GM21381 (cell line): ENCODE measurements around the gene COL15A1.

Experiments used
- ATAC-seq: cut with Tn5 transposase; IDR thresholded peaks from one replicate; pipeline ENCODE4 v1.9.1; 2021; ENCODE audit warnings: mild to moderate bottlenecking, moderate library complexity; ENCODE audit not compliant: unreplicated experiment

Gene COL15A1

GRCh38 chr9:98971168-98971914, 27.6 kb downstream of the COL15A1 start:
- ATAC-seq, result no peak

GRCh38 chr9:98971915-98972223, 28.2 kb downstream of the COL15A1 start:
- ATAC-seq, result no peak

GRCh38 chr9:98972716-98973115, 29.0 kb downstream of the COL15A1 start:
- ATAC-seq, result no peak

GRCh38 chr9:98973171-98973570, 29.5 kb downstream of the COL15A1 start:
- ATAC-seq, result no peak

- ATAC-seq, result no peak
Measured at GRCh38 chr9:98973576-98973975, 29.9 kb downstream of the COL15A1 start.

GRCh38 chr9:98974106-98974505, 30.4 kb downstream of the COL15A1 start:
- ATAC-seq, result no peak

- ATAC-seq, result no peak
Measured at GRCh38 chr9:98974554-98974953, 30.8 kb downstream of the COL15A1 start.

GRCh38 chr9:98974994-98975712, 31.4 kb downstream of the COL15A1 start:
- peak; percentile 76 for ATAC-seq

GRCh38 chr9:98975838-98976237, 32.1 kb downstream of the COL15A1 start:
- no peak for ATAC-seq

- ATAC-seq, result no peak
Measured at GRCh38 chr9:98977246-98977714, 33.6 kb downstream of the COL15A1 start.

GRCh38 chr9:98977813-98978212, 34.1 kb downstream of the COL15A1 start:
- ATAC-seq, result no peak

GRCh38 chr9:98978231-98978681, 34.5 kb downstream of the COL15A1 start:
- ATAC-seq, result no peak

- ATAC-seq, result no peak
Measured at GRCh38 chr9:98980291-98980690, 36.6 kb downstream of the COL15A1 start.

GRCh38 chr9:98983295-98984268, 39.9 kb downstream of the COL15A1 start:
- ATAC-seq, result no peak

GRCh38 chr9:98985596-98985995, 41.9 kb downstream of the COL15A1 start:
- no peak for ATAC-seq

GRCh38 chr9:98986866-98987651, 43.4 kb downstream of the COL15A1 start:
- ATAC-seq, result no peak

GRCh38 chr9:98989036-98990000, 45.6 kb downstream of the COL15A1 start:
- no peak for ATAC-seq

GRCh38 chr9:98990181-98990870, 46.6 kb downstream of the COL15A1 start:
- ATAC-seq, result no peak
